MM.1S (cell line): Measurements from ENCODE around the gene ANKRD34B.
"Not testable (repeated sequence)": the region's sequence is repeated elsewhere in the genome, so short reads cannot be mapped to it uniquely, and the experiment has no call there.

Experiments used
- DNase-seq: peaks from one replicate; pipeline ENCODE4 v3.0.0-alpha.2; 2015
- H2AFZ ChIP-seq: fragments of 300-600 bp; sonication (generic); 2 replicates; pipeline ENCODE4 v1.6.0; 2016; ENCODE audit warnings: antibody characterized with exemption, low read length
- H3F3A ChIP-seq: fragments of 300-600 bp; sonication (generic); 2 replicates; pipeline ENCODE4 v1.6.1; 2016; ENCODE audit warnings: mild to moderate bottlenecking, antibody characterized with exemption, low read length, moderate library complexity, mixed read lengths; ENCODE audit not compliant: insufficient read depth
- H3K27ac ChIP-seq: fragments of 300-600 bp; sonication (generic); 2 replicates; pipeline ENCODE4 v1.5.1; 2016; ENCODE audit warnings: mild to moderate bottlenecking, low read length
- H3K27me3 ChIP-seq: fragments of 300-600 bp; sonication (generic); replicated peaks from 2 replicates; pipeline ENCODE4 v1.6.0; 2016; ENCODE audit warnings: low read length; ENCODE audit not compliant: insufficient read depth
- H3K36me3 ChIP-seq: fragments of 300-600 bp; sonication (generic); replicated peaks from 2 replicates; pipeline ENCODE4 v1.6.1; 2016; ENCODE audit warnings: mild to moderate bottlenecking, low read length, mixed read lengths; ENCODE audit not compliant: insufficient read depth
- H3K4me1 ChIP-seq: fragments of 300-600 bp; sonication (generic); 2 replicates; pipeline ENCODE4 v1.6.1; 2016; ENCODE audit warnings: low read length, mixed read lengths
- H3K4me2 ChIP-seq: fragments of 300-600 bp; sonication (generic); 2 replicates; pipeline ENCODE4 v1.6.0; 2016; ENCODE audit warnings: low read depth, low read length
- H3K4me3 ChIP-seq: fragments of 300-600 bp; sonication (generic); 2 replicates; pipeline ENCODE4 v1.5.1; 2016; ENCODE audit warnings: low read length, mixed read lengths
- H3K79me2 ChIP-seq: fragments of 300-600 bp; sonication (generic); 2 replicates; pipeline ENCODE4 v1.6.1; 2016; ENCODE audit warnings: mixed run types, low read length, mixed read lengths
- H3K9ac ChIP-seq: fragments of 300-600 bp; sonication (generic); 2 replicates; pipeline ENCODE4 v1.6.1; 2016; ENCODE audit warnings: low read length, mixed read lengths
- H3K9me2 ChIP-seq: fragments of 300-600 bp; sonication (generic); replicated peaks from 2 replicates; pipeline ENCODE4 v1.6.1; 2016; ENCODE audit warnings: mild to moderate bottlenecking, low read length, mixed read lengths; ENCODE audit not compliant: insufficient read depth
- H3K9me3 ChIP-seq: fragments of 300-600 bp; sonication (generic); replicated peaks from 2 replicates; pipeline ENCODE4 v1.6.1; 2016; ENCODE audit warnings: mild to moderate bottlenecking, low read length, mixed read lengths; ENCODE audit not compliant: insufficient read depth
- H4K20me1 ChIP-seq: fragments of 300-600 bp; sonication (generic); 2 replicates; pipeline ENCODE4 v1.6.1; 2016; ENCODE audit warnings: mild to moderate bottlenecking, low read length, moderate library complexity, mixed read lengths; ENCODE audit not compliant: insufficient read depth
- EZH2 ChIP-seq: fragments of 300-600 bp; sonication (generic); optimal IDR thresholded peaks from 2 replicates; pipeline ENCODE3; 2017; ENCODE audit warnings: low read depth, mild to moderate bottlenecking, antibody characterized with exemption, low read length, mixed read lengths
- EZH2phosphoT487 ChIP-seq: fragments of 300-600 bp; sonication (generic); IDR thresholded peaks from 2 replicates; pipeline ENCODE4 v1.6.1; 2018; ENCODE audit warnings: antibody characterized with exemption, low read length
- TF ChIP-seq, protein P1 (sequence below): fragments of 300-600 bp; sonication (generic); IDR thresholded peaks from 2 replicates; pipeline ENCODE4 v1.5.1; 2016; ENCODE audit warnings: antibody characterized with exemption, low read length, mixed read lengths

ANKRD34B gene

DNA sequence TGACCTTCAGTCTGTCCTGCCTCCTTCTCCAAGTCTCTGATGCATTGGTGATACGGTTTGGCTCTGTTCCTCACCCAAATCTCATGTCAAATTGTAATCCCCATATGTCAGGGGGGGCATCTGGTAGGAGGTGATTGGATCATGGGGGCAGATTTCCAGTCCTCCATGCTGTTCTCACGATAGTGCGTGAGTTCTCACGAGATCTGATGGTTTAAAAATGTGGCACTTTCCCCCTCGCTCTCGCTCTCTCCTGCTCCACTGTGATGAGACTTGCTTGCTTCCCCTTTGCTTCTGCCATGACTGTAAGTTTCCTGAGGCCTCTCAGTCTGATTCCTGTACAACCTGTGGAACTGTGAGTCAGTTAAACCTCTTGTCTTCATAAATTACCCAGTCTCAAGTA is 14.7 kb upstream of the ANKRD34B start:
- DNase-seq: no peak
- H3K36me3 ChIP-seq: no peaks in the 10 kb centered on the region
- H3K9me3 ChIP-seq: no peaks in the 10 kb centered on the region
- H3K27me3 ChIP-seq: no peaks in the 10 kb centered on the region
- H3K9me2 ChIP-seq: no peaks in the 10 kb centered on the region
- no peaks in the 10 kb centered on the region for H3K4me1 ChIP-seq
- no peaks in the 10 kb centered on the region for H3K79me2 ChIP-seq
- no peaks in the 10 kb centered on the region for H3F3A ChIP-seq
- no peak overlapping the region for H3K4me2 ChIP-seq
- TF ChIP-seq EZH2phosphoT487 (no peak), EZH2 (no peak)
- TF ChIP-seq, protein P1, sequence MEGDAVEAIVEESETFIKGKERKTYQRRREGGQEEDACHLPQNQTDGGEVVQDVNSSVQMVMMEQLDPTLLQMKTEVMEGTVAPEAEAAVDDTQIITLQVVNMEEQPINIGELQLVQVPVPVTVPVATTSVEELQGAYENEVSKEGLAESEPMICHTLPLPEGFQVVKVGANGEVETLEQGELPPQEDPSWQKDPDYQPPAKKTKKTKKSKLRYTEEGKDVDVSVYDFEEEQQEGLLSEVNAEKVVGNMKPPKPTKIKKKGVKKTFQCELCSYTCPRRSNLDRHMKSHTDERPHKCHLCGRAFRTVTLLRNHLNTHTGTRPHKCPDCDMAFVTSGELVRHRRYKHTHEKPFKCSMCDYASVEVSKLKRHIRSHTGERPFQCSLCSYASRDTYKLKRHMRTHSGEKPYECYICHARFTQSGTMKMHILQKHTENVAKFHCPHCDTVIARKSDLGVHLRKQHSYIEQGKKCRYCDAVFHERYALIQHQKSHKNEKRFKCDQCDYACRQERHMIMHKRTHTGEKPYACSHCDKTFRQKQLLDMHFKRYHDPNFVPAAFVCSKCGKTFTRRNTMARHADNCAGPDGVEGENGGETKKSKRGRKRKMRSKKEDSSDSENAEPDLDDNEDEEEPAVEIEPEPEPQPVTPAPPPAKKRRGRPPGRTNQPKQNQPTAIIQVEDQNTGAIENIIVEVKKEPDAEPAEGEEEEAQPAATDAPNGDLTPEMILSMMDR: no peak
- no peak overlapping the region for H2AFZ ChIP-seq
- H4K20me1 ChIP-seq: no peaks in the 10 kb centered on the region
- H3K27ac ChIP-seq: no peak overlapping the region
- no peak overlapping the region for H3K4me3 ChIP-seq
- no peak overlapping the region for H3K9ac ChIP-seq

DNA sequence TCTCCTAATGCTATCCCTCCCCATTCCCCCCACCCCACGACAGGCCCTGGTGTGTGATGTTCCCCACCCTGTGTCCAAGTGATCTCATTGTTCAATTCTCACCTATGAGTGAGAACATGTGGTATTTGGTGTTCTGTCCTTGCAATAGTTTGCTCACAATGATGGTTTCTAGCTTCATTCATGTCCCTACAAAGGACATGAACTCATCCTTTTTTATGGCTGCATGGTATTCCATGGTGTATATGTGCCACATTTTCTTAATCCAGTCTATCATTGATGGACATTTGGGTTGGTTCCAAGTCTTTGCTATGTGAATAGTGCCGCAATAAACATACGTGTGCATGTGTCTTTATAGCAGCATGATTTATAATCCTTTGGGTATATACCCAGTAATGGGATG is 10.2 kb upstream of the ANKRD34B start:
- H3K4me1 ChIP-seq, H3K4me3 ChIP-seq, H2AFZ ChIP-seq, H3K27me3 ChIP-seq, H3F3A ChIP-seq, DNase-seq, H3K9me2 ChIP-seq, H3K9ac ChIP-seq, H4K20me1 ChIP-seq, H3K4me2 ChIP-seq, H3K36me3 ChIP-seq, H3K79me2 ChIP-seq, H3K9me3 ChIP-seq, H3K27ac ChIP-seq: not testable (repeated sequence)

DNA sequence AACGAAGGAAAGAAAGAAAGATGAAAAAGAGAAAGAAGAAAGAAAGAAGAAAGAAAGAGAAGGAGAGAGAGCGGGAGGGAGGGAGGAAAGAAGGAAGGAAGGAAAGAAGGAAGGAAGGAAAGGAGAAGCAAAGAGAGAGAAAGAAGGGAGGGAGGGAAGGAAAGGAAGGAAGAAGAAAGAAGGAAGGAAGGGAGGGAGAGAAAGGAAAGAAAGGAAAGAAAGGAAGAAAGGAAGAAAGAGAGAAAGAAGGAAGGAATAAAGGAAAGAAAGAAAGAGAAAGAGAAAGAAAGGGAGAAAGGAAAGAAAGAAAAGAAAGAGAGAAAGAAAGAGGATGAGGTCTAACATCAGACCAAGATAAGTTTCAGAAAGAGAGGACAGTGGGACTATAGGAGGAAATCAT is 9.0 kb upstream of the ANKRD34B start:
- H4K20me1 ChIP-seq: no peaks in the 10 kb centered on the region
- H3K4me3 ChIP-seq: no peak overlapping the region
- no peaks in the 10 kb centered on the region for H3K9me2 ChIP-seq
- TF ChIP-seq EZH2: no peak
- no peak for TF ChIP-seq EZH2phosphoT487
- TF ChIP-seq, protein P1: no peak
- H3K27ac ChIP-seq: no peak overlapping the region
- H2AFZ ChIP-seq: no peak overlapping the region
- H3K27me3 ChIP-seq: no peaks in the 10 kb centered on the region
- H3F3A ChIP-seq: no peaks in the 10 kb centered on the region
- no peaks in the 10 kb centered on the region for H3K36me3 ChIP-seq
- no peaks in the 10 kb centered on the region for H3K79me2 ChIP-seq
- no peak overlapping the region for H3K4me2 ChIP-seq
- no peak for DNase-seq
- no peak overlapping the region for H3K9ac ChIP-seq
- no peaks in the 10 kb centered on the region for H3K9me3 ChIP-seq
- no peaks in the 10 kb centered on the region for H3K4me1 ChIP-seq

GRCh38 chr5:80577707-80578106 is 7.6 kb upstream of the ANKRD34B start:
- H3K4me3 ChIP-seq: no peak overlapping the region
- H3K4me1 ChIP-seq: no peaks in the 10 kb centered on the region
- H3K9ac ChIP-seq: no peak overlapping the region
- H3K4me2 ChIP-seq: no peak overlapping the region
- no peaks in the 10 kb centered on the region for H3F3A ChIP-seq
- H4K20me1 ChIP-seq: no peaks in the 10 kb centered on the region
- no peaks in the 10 kb centered on the region for H3K36me3 ChIP-seq
- H3K27me3 ChIP-seq: no peaks in the 10 kb centered on the region
- DNase-seq: no peak
- no peak overlapping the region for H3K27ac ChIP-seq
- no peaks in the 10 kb centered on the region for H3K9me2 ChIP-seq
- no peak for TF ChIP-seq EZH2
- TF ChIP-seq, protein P1: no peak
- TF ChIP-seq EZH2phosphoT487: no peak
- no peak overlapping the region for H2AFZ ChIP-seq
- no peaks in the 10 kb centered on the region for H3K9me3 ChIP-seq
- H3K79me2 ChIP-seq: no peaks in the 10 kb centered on the region
